HepG2 (cell line): ENCODE data around the gene KCNMA1. TPM values are rescaled to one million over a fixed set of nuclear protein-coding genes. Genes with fewer than 3 reads are reported as not detected.

Experiments used
- ATAC-seq: fragments of 200-7000 bp; cut with Tn5 transposase; 3 replicates; pipeline ENCODE4 v1.9.1; 2020; ENCODE audit warnings: mild to moderate bottlenecking, moderate library complexity
- BruUV-seq: library from RNA; stranded (reverse); fragments of 400-500 nt; replicated peaks from 2 replicates; lab custom pipeline; 2021; lab: Mats Ljungman, UMichigan
- CTCF ChIA-PET: fragments of 300-600 bp; formaldehyde crosslinking; extraction: SDS; loops from one replicate; lab custom pipeline; 2021; ENCODE audit warnings: low total read pairs, inconsistent platforms, low intra/inter-chr PET ratio; lab: Yijun Ruan, JAX
- POLR2A ChIA-PET: fragments of 350-600 bp; sonication (Branson Sonifier 250); formaldehyde crosslinking; loops from one replicate; lab custom pipeline; 2020; ENCODE audit warnings: antibody characterized with exemption, inconsistent platforms; lab: Yijun Ruan, JAX
- DNase-seq: peaks from one replicate; pipeline ENCODE4 v3.0.0-alpha.2; 2015; ENCODE audit warnings: low spot score
- FAIRE-seq: peaks from 3 replicates; lab custom pipeline; 2011; peaks lifted over from hg19 to GRCh38; lab: Jason Lieb, UNC
- H2AFZ ChIP-seq: one replicate; pipeline ENCODE4 v1.6.1; 2011; ENCODE audit warnings: low read length, inconsistent platforms
- H3K27ac ChIP-seq: fragments of 300-600 bp; 3 replicates; pipeline ENCODE4 v1.8.0; 2011; ENCODE audit warnings: mixed run types, mild to moderate bottlenecking, mixed read lengths, low read length, inconsistent platforms; ENCODE audit not compliant: insufficient read depth; ENCODE audit errors: extremely low read length
- H3K27me3 ChIP-seq, 2 experiments: fragments of 200-600 bp in 1 of 2; 2 replicates in 1 of 2; 3 replicates in 1 of 2; pipeline versions ENCODE4 v1.6.0 to v1.8.0; 2011; ENCODE audit warnings: low read length in 2 of 2, mild to moderate bottlenecking in 2 of 2, moderate library complexity in 2 of 2, inconsistent platforms in 1 of 2; ENCODE audit not compliant: insufficient read depth in 2 of 2, control insufficient read depth in 1 of 2
- H3K36me3 ChIP-seq, 2 experiments: fragments of 200-600 bp in 1 of 2; replicated peaks in 1 of 2; 2 replicates in 1 of 2; 3 replicates in 1 of 2; pipeline versions ENCODE4 v1.5.1 to v1.8.0; 2011; ENCODE audit warnings: low read length in 2 of 2, inconsistent platforms in 1 of 2; ENCODE audit not compliant: insufficient read depth in 2 of 2, control insufficient read depth in 1 of 2
- H3K4me1 ChIP-seq: 2 replicates; pipeline ENCODE4 v1.5.1; 2012; ENCODE audit warnings: low read length, inconsistent platforms; ENCODE audit not compliant: insufficient read depth
- H3K4me2 ChIP-seq: 2 replicates; pipeline ENCODE4 v1.6.0; 2011; ENCODE audit warnings: low read depth, low read length, inconsistent platforms
- H3K4me3 ChIP-seq, 3 experiments: fragments of 200-600 bp in 1 of 3; sonication (generic), shearing (Covaris generic) in 1 of 3; replicated peaks in 1 of 3; 2 replicates each; pipeline ENCODE4 v1.5.1; 2011 to 2016; ENCODE audit warnings: low read length in 3 of 3, inconsistent platforms in 2 of 3, low read depth in 2 of 3, mild to moderate bottlenecking in 2 of 3, control low read depth in 1 of 3, mixed read lengths in 1 of 3; ENCODE audit not compliant: insufficient read depth in 1 of 3
- H3K79me2 ChIP-seq: one replicate; pipeline ENCODE4 v1.6.1; 2011; ENCODE audit warnings: low read length, inconsistent platforms; ENCODE audit not compliant: insufficient read depth
- H3K9ac ChIP-seq: 2 replicates; pipeline ENCODE4 v1.6.0; 2011; ENCODE audit warnings: mild to moderate bottlenecking, low read depth, low read length, inconsistent platforms; ENCODE audit not compliant: insufficient read depth
- H3K9me3 ChIP-seq: 2 replicates; pipeline ENCODE4 v1.5.1; 2012; ENCODE audit warnings: mild to moderate bottlenecking, low read length
- H4K20me1 ChIP-seq: 2 replicates; pipeline ENCODE4 v1.6.0; 2011; ENCODE audit warnings: inconsistent platforms, mild to moderate bottlenecking, low read length, moderate library complexity; ENCODE audit not compliant: insufficient read depth
- CBX1 ChIP-seq: IDR thresholded peaks from one replicate; pipeline ENCODE4 v1.6.1; 2016; ENCODE audit warnings: antibody characterized with exemption, low read depth
- HIVEP1 ChIP-seq: sonication (generic); formaldehyde crosslinking; IDR thresholded peaks from 2 replicates; pipeline ENCODE4 v1.4.0; 2020; ENCODE audit warnings: mild to moderate bottlenecking, missing genetic modification reagents
- HNF4A ChIP-seq: sonication (generic); formaldehyde crosslinking; IDR thresholded peaks from 2 replicates; pipeline ENCODE4 v1.4.0; 2020; ENCODE audit warnings: missing genetic modification reagents
- HNRNPK ChIP-seq: fragments of 200-400 bp; formaldehyde crosslinking; IDR thresholded peaks from 2 replicates; pipeline ENCODE4 v1.6.1; 2018; ENCODE audit warnings: low read length, low read depth, moderate library complexity, mild to moderate bottlenecking; ENCODE audit not compliant: poor library complexity, severe bottlenecking
- PRPF4 ChIP-seq: fragments of 200-400 bp; formaldehyde crosslinking; IDR thresholded peaks from 2 replicates; pipeline ENCODE4 v1.6.1; 2016; ENCODE audit warnings: low read length, low read depth; ENCODE audit not compliant: poor library complexity, severe bottlenecking
- RBM22 ChIP-seq: fragments of 200-400 bp; formaldehyde crosslinking; optimal IDR thresholded peaks from 2 replicates; pipeline ENCODE3; 2017; ENCODE audit warnings: mild to moderate bottlenecking, low read length, moderate library complexity
- TP53 ChIP-seq: sonication (generic); formaldehyde crosslinking; conservative IDR thresholded peaks from 2 replicates; pipeline ENCODE4 v1.4.0; 2020; ENCODE audit warnings: missing genetic modification reagents
- U2AF1 ChIP-seq: fragments of 200-400 bp; formaldehyde crosslinking; optimal IDR thresholded peaks from 2 replicates; pipeline ENCODE3; 2017; ENCODE audit warnings: mild to moderate bottlenecking, low read depth, low read length
- ZNF17 ChIP-seq: sonication (generic); formaldehyde crosslinking; IDR thresholded peaks from 2 replicates; pipeline ENCODE4 v1.5.0; 2020; ENCODE audit warnings: mild to moderate bottlenecking, missing genetic modification reagents
- ZNF205 ChIP-seq: IDR thresholded peaks from 2 replicates; pipeline ENCODE4 v1.6.1; 2018; ENCODE audit warnings: missing biosample characterization, missing genetic modification reagents
- ZNF282 ChIP-seq: fragments of 450-650 bp; IDR thresholded peaks from 2 replicates; pipeline ENCODE4 v1.6.1; 2018; ENCODE audit not compliant: partially characterized antibody
- ZSCAN9 ChIP-seq: IDR thresholded peaks from 2 replicates; pipeline ENCODE4 v1.6.1; 2016; ENCODE audit warnings: borderline replicate concordance
- WGBS: methylation state at CpG from one replicate; pipeline ENCODE4 v1.1.6; 2017; ENCODE audit warnings: low lambda C conversion rate; 5-methylcytosine and 5-hydroxymethylcytosine counted together
- in situ Hi-C: cut with HindIII; loops from 2 replicates; pipeline ENCODE4 v1.10.0; 2017; ENCODE audit warnings: low pct_unique_long_range_greater_than_20kb; ENCODE audit not compliant: extremely low pct_ligation_motif_present
- intact Hi-C: fragments of 100-400 bp; cut with micrococcal nuclease; formaldehyde crosslinking; loops from one replicate; pipeline ENCODE4 v1.10.0; 2022; ENCODE audit not compliant: unreplicated experiment
- polyA plus RNA-seq, 8 experiments: library from polyadenylated mRNA; depleted of rRNA in 3 of 8; stranded (reverse) in 7 of 8; unstranded in 1 of 8; fragments of >200 nt; fragmentation: Illumina TruSeq in 4 of 8; extraction: Trizol in 4 of 8; gene quantifications; 2 replicates each; pipeline versions ENCODE4 v1.2.1 to v1.2.3, GENCODE V29; 2011 to 2016; ENCODE audit warnings: low read depth in 4 of 8, missing spikeins in 1 of 8, mixed read lengths in 1 of 8; ENCODE audit not compliant: insufficient read depth in 1 of 8
- total RNA-seq, 5 experiments: library from RNA; depleted of rRNA; stranded (reverse); fragments of >200 nt; fragmentation: Illumina TruSeq; extraction: Trizol; gene quantifications; 2 replicates each; pipeline ENCODE4 v1.2.3, GENCODE V29; 2016; ENCODE audit warnings: low read depth in 1 of 5
- TF ChIP-seq, protein P1 (sequence below): sonication (generic); formaldehyde crosslinking; IDR thresholded peaks from one replicate; pipeline ENCODE4 v1.5.1; 2020; ENCODE audit warnings: mild to moderate bottlenecking, missing genetic modification reagents; ENCODE audit errors: not compliant biosample characterization
- TF ChIP-seq, protein P2 (sequence below): sonication (generic); formaldehyde crosslinking; IDR thresholded peaks from 2 replicates; pipeline ENCODE4 v1.5.1; 2020; ENCODE audit warnings: mild to moderate bottlenecking, moderate library complexity, missing genetic modification reagents
- TF ChIP-seq, protein P3 (sequence below): sonication (generic); formaldehyde crosslinking; IDR thresholded peaks from 2 replicates; pipeline ENCODE4 v1.4.0; 2020; ENCODE audit warnings: low read depth, mild to moderate bottlenecking, missing genetic modification reagents

Gene KCNMA1
- total and polyA plus RNA-seq, 2 of the 13 experiments (the other 11 are each of a cell fraction or from before 2014, with no cell fraction given) = 0.02 TPM; not detected in 1

DNA sequence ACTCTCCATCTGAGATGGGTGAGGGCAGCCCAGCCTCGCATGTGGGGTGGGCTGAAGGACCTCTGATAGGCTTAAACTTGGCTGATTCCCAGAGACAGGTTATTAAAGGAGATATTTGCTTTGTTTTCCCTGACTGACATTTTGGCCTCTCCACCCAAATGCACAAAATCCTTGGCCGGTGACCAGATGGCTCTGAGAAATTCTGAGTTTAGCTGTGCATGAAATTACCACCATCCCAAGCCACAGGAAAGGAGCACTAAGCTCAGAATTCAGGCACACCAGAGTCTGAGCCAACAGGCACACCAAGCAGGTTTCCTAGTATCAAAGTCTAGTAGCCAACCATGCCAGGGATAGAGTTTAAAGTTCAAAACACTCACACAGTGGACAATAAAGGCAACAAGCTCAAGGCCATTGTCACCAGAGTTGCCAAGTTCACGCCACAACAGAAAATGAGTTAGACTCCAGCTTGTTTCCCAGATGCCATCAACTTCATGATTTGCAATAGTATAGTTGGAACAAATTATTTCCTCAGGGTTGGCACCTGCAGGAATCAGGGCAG lies 387.6 kb downstream of the KCNMA1 start:
- WGBS = 11% methylated on average over 1 of the region's 3 CpGs
- Histone ChIP-seq H3K4me2 (no peak overlapping the region), H3K36me3 (no peaks in the 10 kb centered on the region), H3K79me2 (no peaks in the 10 kb centered on the region), H3K9me3 (no peaks in the 10 kb centered on the region), H3K9ac (no peak overlapping the region), H3K4me1 (peaks cover 9% of the 10 kb centered on the region), H2AFZ (no peak overlapping the region), H3K27ac (no peak overlapping the region), H3K27me3 (peaks cover 0 to 4% of the 10 kb centered on the region in 2 experiments; a peak in 1 of 5 replicates), H3K4me3 (no peak overlapping the region), H4K20me1 (no peaks in the 10 kb centered on the region)
- ChIA-PET CTCF (no interaction called here), POLR2A (no interaction called here)
- intact Hi-C loops (no loop called here), in situ Hi-C loops (loop anchor here (5.0 kb wide), 1 partner anchor 392 kb away; no protein-coding TSS in a partner anchor)
- no peak for DNase-seq
- no TSS peak for BruUV-seq
- FAIRE-seq = no peak
- ATAC-seq = no peak
- TF ChIP-seq ZNF205 (no peak), PRPF4 (no peak), RBM22 (no peak), HNF4A (CRISPR knock-in tag) (no peak), HIVEP1 (CRISPR knock-in tag) (no peak), HNRNPK (no peak), CBX1 (no peak), ZSCAN9 (CRISPR knock-in tag) (no peak), ZNF282 (no peak), U2AF1 (no peak), ZNF17 (CRISPR knock-in tag) (no peak), TP53 (no peak)
- TF ChIP-seq, protein P1, sequence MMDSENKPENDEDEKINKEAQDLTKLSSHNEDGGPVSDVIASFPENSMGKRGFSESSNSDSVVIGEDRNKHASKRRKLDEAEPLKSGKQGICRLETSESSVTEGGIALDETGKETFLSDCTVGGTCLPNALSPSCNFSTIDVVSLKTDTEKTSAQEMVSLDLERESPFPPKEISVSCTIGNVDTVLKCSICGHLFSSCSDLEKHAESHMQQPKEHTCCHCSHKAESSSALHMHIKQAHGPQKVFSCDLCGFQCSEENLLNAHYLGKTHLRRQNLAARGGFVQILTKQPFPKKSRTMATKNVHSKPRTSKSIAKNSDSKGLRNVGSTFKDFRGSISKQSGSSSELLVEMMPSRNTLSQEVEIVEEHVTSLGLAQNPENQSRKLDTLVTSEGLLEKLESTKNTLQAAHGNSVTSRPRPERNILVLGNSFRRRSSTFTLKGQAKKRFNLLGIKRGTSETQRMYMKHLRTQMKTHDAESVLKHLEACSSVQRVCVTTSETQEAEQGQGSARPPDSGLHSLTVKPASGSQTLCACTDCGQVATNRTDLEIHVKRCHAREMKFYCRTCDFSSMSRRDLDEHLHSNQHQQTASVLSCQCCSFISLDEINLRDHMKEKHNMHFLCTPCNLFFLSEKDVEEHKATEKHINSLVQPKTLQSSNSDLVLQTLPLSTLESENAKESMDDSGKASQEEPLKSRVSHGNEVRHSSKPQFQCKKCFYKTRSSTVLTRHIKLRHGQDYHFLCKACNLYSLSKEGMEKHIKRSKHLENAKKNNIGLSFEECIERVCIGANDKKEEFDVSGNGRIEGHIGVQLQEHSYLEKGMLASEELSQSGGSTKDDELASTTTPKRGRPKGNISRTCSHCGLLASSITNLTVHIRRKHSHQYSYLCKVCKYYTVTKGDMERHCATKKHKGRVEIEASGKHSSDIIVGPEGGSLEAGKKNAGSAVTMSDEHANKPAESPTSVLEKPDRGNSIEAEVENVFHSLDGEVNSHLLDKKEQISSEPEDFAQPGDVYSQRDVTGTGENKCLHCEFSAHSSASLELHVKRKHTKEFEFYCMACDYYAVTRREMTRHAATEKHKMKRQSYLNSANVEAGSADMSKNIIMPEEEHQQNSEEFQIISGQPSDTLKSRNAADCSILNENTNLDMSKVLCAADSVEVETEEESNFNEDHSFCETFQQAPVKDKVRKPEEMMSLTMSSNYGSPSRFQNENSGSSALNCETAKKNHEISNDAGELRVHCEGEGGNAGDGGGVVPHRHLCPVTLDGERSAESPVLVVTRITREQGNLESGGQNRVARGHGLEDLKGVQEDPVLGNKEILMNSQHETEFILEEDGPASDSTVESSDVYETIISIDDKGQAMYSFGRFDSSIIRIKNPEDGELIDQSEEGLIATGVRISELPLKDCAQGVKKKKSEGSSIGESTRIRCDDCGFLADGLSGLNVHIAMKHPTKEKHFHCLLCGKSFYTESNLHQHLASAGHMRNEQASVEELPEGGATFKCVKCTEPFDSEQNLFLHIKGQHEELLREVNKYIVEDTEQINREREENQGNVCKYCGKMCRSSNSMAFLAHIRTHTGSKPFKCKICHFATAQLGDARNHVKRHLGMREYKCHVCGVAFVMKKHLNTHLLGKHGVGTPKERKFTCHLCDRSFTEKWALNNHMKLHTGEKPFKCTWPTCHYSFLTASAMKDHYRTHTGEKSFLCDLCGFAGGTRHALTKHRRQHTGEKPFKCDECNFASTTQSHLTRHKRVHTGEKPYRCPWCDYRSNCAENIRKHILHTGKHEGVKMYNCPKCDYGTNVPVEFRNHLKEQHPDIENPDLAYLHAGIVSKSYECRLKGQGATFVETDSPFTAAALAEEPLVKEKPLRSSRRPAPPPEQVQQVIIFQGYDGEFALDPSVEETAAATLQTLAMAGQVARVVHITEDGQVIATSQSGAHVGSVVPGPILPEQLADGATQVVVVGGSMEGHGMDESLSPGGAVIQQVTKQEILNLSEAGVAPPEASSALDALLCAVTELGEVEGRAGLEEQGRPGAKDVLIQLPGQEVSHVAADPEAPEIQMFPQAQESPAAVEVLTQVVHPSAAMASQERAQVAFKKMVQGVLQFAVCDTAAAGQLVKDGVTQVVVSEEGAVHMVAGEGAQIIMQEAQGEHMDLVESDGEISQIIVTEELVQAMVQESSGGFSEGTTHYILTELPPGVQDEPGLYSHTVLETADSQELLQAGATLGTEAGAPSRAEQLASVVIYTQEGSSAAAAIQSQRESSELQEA (CRISPR knock-in tag) = no peak
- TF ChIP-seq, protein P2, sequence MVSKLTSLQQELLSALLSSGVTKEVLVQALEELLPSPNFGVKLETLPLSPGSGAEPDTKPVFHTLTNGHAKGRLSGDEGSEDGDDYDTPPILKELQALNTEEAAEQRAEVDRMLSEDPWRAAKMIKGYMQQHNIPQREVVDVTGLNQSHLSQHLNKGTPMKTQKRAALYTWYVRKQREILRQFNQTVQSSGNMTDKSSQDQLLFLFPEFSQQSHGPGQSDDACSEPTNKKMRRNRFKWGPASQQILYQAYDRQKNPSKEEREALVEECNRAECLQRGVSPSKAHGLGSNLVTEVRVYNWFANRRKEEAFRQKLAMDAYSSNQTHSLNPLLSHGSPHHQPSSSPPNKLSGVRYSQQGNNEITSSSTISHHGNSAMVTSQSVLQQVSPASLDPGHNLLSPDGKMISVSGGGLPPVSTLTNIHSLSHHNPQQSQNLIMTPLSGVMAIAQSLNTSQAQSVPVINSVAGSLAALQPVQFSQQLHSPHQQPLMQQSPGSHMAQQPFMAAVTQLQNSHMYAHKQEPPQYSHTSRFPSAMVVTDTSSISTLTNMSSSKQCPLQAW (CRISPR knock-in tag) = no peak
- TF ChIP-seq, protein P3, sequence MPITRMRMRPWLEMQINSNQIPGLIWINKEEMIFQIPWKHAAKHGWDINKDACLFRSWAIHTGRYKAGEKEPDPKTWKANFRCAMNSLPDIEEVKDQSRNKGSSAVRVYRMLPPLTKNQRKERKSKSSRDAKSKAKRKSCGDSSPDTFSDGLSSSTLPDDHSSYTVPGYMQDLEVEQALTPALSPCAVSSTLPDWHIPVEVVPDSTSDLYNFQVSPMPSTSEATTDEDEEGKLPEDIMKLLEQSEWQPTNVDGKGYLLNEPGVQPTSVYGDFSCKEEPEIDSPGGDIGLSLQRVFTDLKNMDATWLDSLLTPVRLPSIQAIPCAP (CRISPR knock-in tag) = no peak
